Measurements from ENCODE around the gene WARS2.

WARS2 gene

GRCh38 chr1:119081700-119082099, 58.8 kb downstream of the WARS2 start:
- no peak for DNase-seq

GRCh38 chr1:119081267-119081666, 59.2 kb downstream of the WARS2 start:
- no peak for DNase-seq

- no peak for DNase-seq
These were observed 59.9 kb downstream of the WARS2 start for GRCh38 chr1:119080586-119080985.

GRCh38 chr1:119079881-119080280, 60.6 kb downstream of the WARS2 start:
- DNase-seq, result no peak

GRCh38 chr1:119075614-119076013, 64.8 kb downstream of the WARS2 start:
- no peak for DNase-seq

GRCh38 chr1:119071321-119071720, 69.1 kb downstream of the WARS2 start:
- no peak for DNase-seq

GRCh38 chr1:119069682-119070081, 70.8 kb downstream of the WARS2 start:
- DNase-seq, result no peak

GRCh38 chr1:119068427-119068826, 72.0 kb downstream of the WARS2 start:
- DNase-seq, result no peak

- no peak for DNase-seq
These were observed 78.8 kb downstream of the WARS2 start for GRCh38 chr1:119061700-119062099.

- DNase-seq, result no peak
These were observed 84.9 kb downstream of the WARS2 start for GRCh38 chr1:119055568-119055967.

- DNase-seq, result no peak
These were observed 86.5 kb downstream of the WARS2 start for GRCh38 chr1:119053917-119054316.

GRCh38 chr1:119052267-119052666, 88.2 kb downstream of the WARS2 start:
- no peak for DNase-seq

GRCh38 chr1:119048624-119049404, 91.6 kb downstream of the WARS2 start:
- no peak for DNase-seq

- no peak for DNase-seq
These were observed 93.5 kb downstream of the WARS2 start for GRCh38 chr1:119046785-119047438.

GRCh38 chr1:119046429-119046784, 94.0 kb downstream of the WARS2 start:
- DNase-seq, result no peak

GRCh38 chr1:119045096-119045746, 95.2 kb downstream of the WARS2 start:
- DNase-seq, result no peak

GRCh38 chr1:119040906-119041305, 99.5 kb downstream of the WARS2 start:
- no peak for DNase-seq

- DNase-seq, result no peak
These were observed 100.0 kb downstream of the WARS2 start for GRCh38 chr1:119040489-119040888.

- no peak for DNase-seq
These were observed 102.1 kb downstream of the WARS2 start for GRCh38 chr1:119038363-119038762.

GRCh38 chr1:119034359-119034758, 106.1 kb downstream of the WARS2 start:
- no peak for DNase-seq

- DNase-seq, result no peak
These were observed 107.5 kb downstream of the WARS2 start for GRCh38 chr1:119032986-119033385.

- no peak for DNase-seq
These were observed 112.7 kb downstream of the WARS2 start for GRCh38 chr1:119027759-119028158.

GRCh38 chr1:119026956-119027355, 113.5 kb downstream of the WARS2 start:
- DNase-seq, result no peak

- no peak for DNase-seq
These were observed 124.9 kb downstream of the WARS2 start for GRCh38 chr1:119015547-119015946.

All from CD4-positive, alpha-beta T cell treated with Interleukin-6 for 4 hours (primary cell).